ENCODE results near the gene SUFU. TPM values are rescaled to one million over a fixed set of nuclear protein-coding genes. Genes with fewer than 3 reads are reported as not detected.
"Not testable (repeated sequence)": the region's sequence is repeated elsewhere in the genome, so short reads cannot be mapped to it uniquely, and the experiment has no call there.

SUFU gene
- total and polyA plus RNA-seq, 2 of the 8 experiments (the other 6 are each of a cell fraction or from before 2014, with no cell fraction given): 7.0 to 10.8 TPM

DNA sequence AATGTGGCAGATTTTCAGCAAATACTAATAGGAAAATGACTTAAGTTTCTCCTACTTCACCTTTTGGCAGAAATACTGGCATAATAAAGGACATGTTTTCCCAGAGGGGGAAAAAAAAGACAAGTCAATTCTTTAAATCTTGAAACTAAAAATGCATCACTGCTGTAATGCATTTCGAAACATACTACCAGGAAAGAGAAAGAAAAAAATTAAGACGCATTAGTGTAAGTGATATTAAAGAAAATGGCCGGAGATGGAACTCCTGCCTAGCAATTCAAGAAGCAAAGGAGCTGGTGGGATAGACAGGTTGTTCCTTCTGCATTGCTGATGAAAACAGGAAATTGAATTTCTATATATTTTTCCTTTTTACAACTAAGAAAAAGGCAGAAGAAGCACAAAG is 4.4 kb upstream of the SUFU start (continued):
- TF ChIP-seq EP300 (IDR thresholded peaks at IDR 0.05; ENCODE audit: borderline replicate concordance in 1 of 2, low read depth in 2 of 2, low read length in 2 of 2) (no peak), CHD2 (IDR thresholded peaks at IDR 0.05; ENCODE audit: low read length) (no peak), POLR2A (IDR thresholded peaks at IDR 0.05; ENCODE audit: control extremely low read depth in 1 of 2, low read depth in 2 of 2, low read length in 2 of 2) (no peak)

DNA sequence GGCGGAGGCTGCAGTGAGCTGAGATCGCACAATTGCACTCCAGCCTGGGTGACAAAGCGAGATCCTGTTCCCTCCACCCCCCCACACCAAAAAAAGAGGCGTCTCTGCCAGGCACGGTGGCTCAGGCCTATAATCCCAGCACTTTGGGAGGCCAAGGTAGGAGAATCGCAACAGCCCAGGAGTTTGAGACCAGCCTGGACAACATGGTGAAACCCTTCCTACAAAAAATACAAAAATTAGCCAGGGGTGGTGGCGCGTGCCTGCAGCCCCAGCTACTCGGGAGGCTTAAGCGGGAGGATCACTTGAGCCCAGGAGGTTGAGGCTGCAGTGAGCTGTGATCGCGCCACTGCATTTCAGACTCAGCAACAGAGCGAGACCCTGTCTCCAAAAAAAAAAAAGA is 3.1 kb upstream of the SUFU start:
- WGBS, 2 experiments (ENCODE audit: extremely low coverage in 1 of 2, insufficient coverage in 1 of 2, insufficient read length in 1 of 2, insufficient replicate concordance in 2 of 2, low coverage in 1 of 2, low lambda C conversion rate in 2 of 2, missing lambda C conversion rate in 1 of 2): 92% methylated on average over 12 of the region's 13 CpGs; no CpG with 5 or more reads in 1 of the 2 experiments
- H3K14ac ChIP-seq (ENCODE audit: insufficient read length); H3K9me3 ChIP-seq (ENCODE audit: insufficient read depth in 2 of 2, low read depth in 1 of 2, low read length in 1 of 2); H2BK120ac ChIP-seq (replicated peaks; ENCODE audit: low read depth, low read length); H2BK5ac ChIP-seq (ENCODE audit: low read depth, low read length); FAIRE-seq; H3K79me1 ChIP-seq (ENCODE audit: low read depth, low read length); H2BK15ac ChIP-seq (ENCODE audit: low read length); H3K4ac ChIP-seq (replicated peaks; ENCODE audit: insufficient read length, low read depth, low read length); H3K9ac ChIP-seq (replicated peaks in 1 of 4; ENCODE audit: extremely low read depth in 1 of 4, low read depth in 3 of 4, low read length in 3 of 4); H3K23ac ChIP-seq (ENCODE audit: insufficient read length); H2AK5ac ChIP-seq (ENCODE audit: low read depth, low read length); H3K27ac ChIP-seq (ENCODE audit: low read depth, low read length); H3K36me3 ChIP-seq (ENCODE audit: control insufficient read depth in 2 of 4, insufficient read depth in 4 of 4, low read length in 3 of 4); H4K5ac ChIP-seq (ENCODE audit: insufficient read length, low read depth, low read length); H2BK20ac ChIP-seq (ENCODE audit: low read length); H3K56ac ChIP-seq (replicated peaks; ENCODE audit: insufficient read length, low read depth, low read length); H3K27me3 ChIP-seq (replicated peaks in 1 of 4; ENCODE audit: control insufficient read depth in 3 of 4, extremely low read depth in 1 of 4, insufficient read depth in 3 of 4, low read length in 3 of 4); DNase-seq (ENCODE audit: low read depth in 1 of 2, low spot score in 2 of 2); POLR2A ChIA-PET (ENCODE audit: partially characterized antibody); H4K91ac ChIP-seq (replicated peaks; ENCODE audit: insufficient read length, low read length); H2AFZ ChIP-seq (ENCODE audit: low read length); H3K18ac ChIP-seq (ENCODE audit: extremely low read depth, low read length); H2BK12ac ChIP-seq (ENCODE audit: low read depth, low read length): not testable (repeated sequence)
- peaks cover 13 to 21% of the 10 kb centered on the region in 2 experiments for H4K20me1 ChIP-seq (replicated peaks in 1 of 2; ENCODE audit: control insufficient read depth in 1 of 2, insufficient read depth in 2 of 2, low read length in 2 of 2)
- peaks cover 14% of the 10 kb centered on the region for H3K23me2 ChIP-seq (ENCODE audit: low read depth, low read length)
- peaks cover 0 to 10% (median 3%) of the 10 kb centered on the region in 4 experiments; a peak in 4 of 7 replicates for H3K4me1 ChIP-seq (replicated peaks in 1 of 4; ENCODE audit: control insufficient read depth in 3 of 4, insufficient read depth in 4 of 4, low read length in 3 of 4)
- peak overlapping the region in 1 of 4 experiments; percentile 90; a peak in 1 of 8 replicates for H3K4me3 ChIP-seq (ENCODE audit: extremely low read depth in 1 of 4, insufficient read depth in 2 of 4, low read depth in 3 of 4, low read length in 4 of 4)
- peak overlapping the region; percentile 65; the same call in 1 of the 2 replicates for H4K8ac ChIP-seq (ENCODE audit: extremely low read depth, insufficient read depth, low read length)
- peaks cover 0 to 57% of the 10 kb centered on the region in 2 experiments; a peak in 3 of 4 replicates for H3K79me2 ChIP-seq (ENCODE audit: control insufficient read depth in 1 of 2, insufficient read depth in 2 of 2, low read length in 2 of 2)
- peak overlapping the region in 1 of 2 experiments; percentile 90; a peak in 1 of 4 replicates for H3K4me2 ChIP-seq (ENCODE audit: insufficient read depth in 1 of 2, low read depth in 2 of 2, low read length in 2 of 2)
- CTCF ChIA-PET (ENCODE audit: partially characterized antibody): interaction anchor here (0.6 to 16.5 kb wide), 6 partner anchors 18 to 278 kb away, joined by 3 to 182 read pairs (median 4); no protein-coding TSS in a partner anchor

Measured in H1 (cell line).